Natural killer cell (primary cell): ENCODE results near the gene SMAD5. TPM values are rescaled to one million over a fixed set of nuclear protein-coding genes. Genes with fewer than 3 reads are reported as not detected.

Experiments
- ATAC-seq, 3 donors: fragments of 150-1000 bp in 2 of 3; fragments of 200-7000 bp in 1 of 3; cut with Tn5 transposase; 1 replicate in 1 of 3; 2 replicates in 2 of 3; pipeline ENCODE4 v1.10.0; 2021; ENCODE audit warnings: mild to moderate bottlenecking in 2 of 3, moderate library complexity in 2 of 3
- DNase-seq, 2 donors: peaks; one replicate each; pipeline versions ENCODE4 v3.0.0 to v3.0.0-alpha.2; 2013 to 2021; ENCODE audit warnings: mixed read lengths in 1 of 2
- H3K27ac ChIP-seq: one replicate; pipeline ENCODE4 v1.5.1; 2013; ENCODE audit warnings: mild to moderate bottlenecking, low read length
- H3K27me3 ChIP-seq: one replicate; pipeline ENCODE4 v1.6.1; 2013; ENCODE audit warnings: low read length; ENCODE audit not compliant: control insufficient read depth, insufficient read depth
- H3K36me3 ChIP-seq: one replicate; pipeline ENCODE4 v1.6.1; 2013; ENCODE audit warnings: low read length; ENCODE audit not compliant: control insufficient read depth, insufficient read depth
- H3K4me1 ChIP-seq: one replicate; pipeline ENCODE4 v1.6.1; 2013; ENCODE audit warnings: low read length; ENCODE audit not compliant: control insufficient read depth, insufficient read depth
- H3K4me3 ChIP-seq: one replicate; pipeline ENCODE4 v1.5.1; 2013; ENCODE audit warnings: low read length
- H3K9me3 ChIP-seq: one replicate; pipeline ENCODE4 v1.6.1; 2013; ENCODE audit warnings: low read length; ENCODE audit not compliant: control insufficient read depth, insufficient read depth
- H3K27ac Mint-ChIP-seq, 2 donors: one replicate each; pipeline ENCODE4 v1.8.0; 2022; ENCODE audit warnings: mild to moderate bottlenecking in 2 of 2, mixed read lengths in 2 of 2, moderate library complexity in 1 of 2
- H3K27me3 Mint-ChIP-seq, 2 donors: one replicate each; pipeline ENCODE4 v1.8.0; 2022; ENCODE audit warnings: low read depth in 2 of 2, mixed read lengths in 2 of 2
- H3K36me3 Mint-ChIP-seq: one replicate; pipeline ENCODE4 v1.8.0; 2022; ENCODE audit warnings: mixed read lengths
- H3K4me1 Mint-ChIP-seq, 2 donors: one replicate each; pipeline ENCODE4 v1.8.0; 2022; ENCODE audit warnings: mixed read lengths in 2 of 2
- H3K4me3 Mint-ChIP-seq: one replicate; pipeline ENCODE4 v1.8.0; 2022; ENCODE audit warnings: mild to moderate bottlenecking, moderate library complexity, mixed read lengths
- H3K9me3 Mint-ChIP-seq, 2 donors: one replicate each; pipeline ENCODE4 v1.8.0; 2022; ENCODE audit warnings: mixed read lengths in 2 of 2
- WGBS: methylation state at CpG from one replicate; pipeline ENCODE4 v1.1.7; 2013; ENCODE audit warnings: missing lambda C conversion rate; ENCODE audit not compliant: insufficient coverage; 5-methylcytosine and 5-hydroxymethylcytosine counted together
- intact Hi-C: fragments of 100-400 bp; cut with micrococcal nuclease; formaldehyde crosslinking; loops from one replicate; pipeline ENCODE4 v1.14.2; 2022
- total RNA-seq, 4 donors: library from RNA; stranded (reverse); fragments of 120-200 nt in 1 of 4; gene quantifications; one replicate each; pipeline versions ENCODE4 v1.2.3 to v1.2.4, GENCODE V29; 2013 to 2022
- TF ChIP-seq, protein P1 (sequence below): fragments of 200-600 bp; IDR thresholded peaks from one replicate; pipeline ENCODE4 v1.8.0; 2022; ENCODE audit warnings: antibody characterized with exemption

The SMAD5 gene
- total RNA-seq, 3 donors from 2014 or later (not counting 1 experiment from before 2014, with no cell fraction given) = 44.0 to 60.1 (median 54.1) TPM

- no peaks in the 10 kb centered on the region for H3K36me3 Mint-ChIP-seq
- Histone ChIP-seq H3K36me3 (no peaks in the 10 kb centered on the region), H3K9me3 (peaks cover 8% of the 10 kb centered on the region), H3K4me3 (no peak overlapping the region), H3K27ac (no peak overlapping the region), H3K27me3 (no peaks in the 10 kb centered on the region), H3K4me1 (no peaks in the 10 kb centered on the region)
- intact Hi-C loops = no loop called here
- peaks cover 0 to 3% of the 10 kb centered on the region in 2 donors for H3K9me3 Mint-ChIP-seq
- H3K27ac Mint-ChIP-seq = no peak overlapping the region
- 85% methylated on average over 4 of the region's 4 CpGs for WGBS
- ATAC-seq (no peak), DNase-seq (no peak)
- H3K4me1 Mint-ChIP-seq = no peaks in the 10 kb centered on the region
- no peaks in the 10 kb centered on the region for H3K27me3 Mint-ChIP-seq
- TF ChIP-seq, protein P1, sequence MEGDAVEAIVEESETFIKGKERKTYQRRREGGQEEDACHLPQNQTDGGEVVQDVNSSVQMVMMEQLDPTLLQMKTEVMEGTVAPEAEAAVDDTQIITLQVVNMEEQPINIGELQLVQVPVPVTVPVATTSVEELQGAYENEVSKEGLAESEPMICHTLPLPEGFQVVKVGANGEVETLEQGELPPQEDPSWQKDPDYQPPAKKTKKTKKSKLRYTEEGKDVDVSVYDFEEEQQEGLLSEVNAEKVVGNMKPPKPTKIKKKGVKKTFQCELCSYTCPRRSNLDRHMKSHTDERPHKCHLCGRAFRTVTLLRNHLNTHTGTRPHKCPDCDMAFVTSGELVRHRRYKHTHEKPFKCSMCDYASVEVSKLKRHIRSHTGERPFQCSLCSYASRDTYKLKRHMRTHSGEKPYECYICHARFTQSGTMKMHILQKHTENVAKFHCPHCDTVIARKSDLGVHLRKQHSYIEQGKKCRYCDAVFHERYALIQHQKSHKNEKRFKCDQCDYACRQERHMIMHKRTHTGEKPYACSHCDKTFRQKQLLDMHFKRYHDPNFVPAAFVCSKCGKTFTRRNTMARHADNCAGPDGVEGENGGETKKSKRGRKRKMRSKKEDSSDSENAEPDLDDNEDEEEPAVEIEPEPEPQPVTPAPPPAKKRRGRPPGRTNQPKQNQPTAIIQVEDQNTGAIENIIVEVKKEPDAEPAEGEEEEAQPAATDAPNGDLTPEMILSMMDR = no peak
- no peak overlapping the region for H3K4me3 Mint-ChIP-seq
Measured at GRCh38 chr5:136215812-136216211, 83.2 kb downstream of the SMAD5 start.

- TF ChIP-seq, protein P1 = no peak
- no peaks in the 10 kb centered on the region for H3K4me1 ChIP-seq
- Mint-ChIP-seq H3K9me3 (peaks cover under 1 to 3% of the 10 kb centered on the region in 2 donors), H3K27ac (no peak overlapping the region), H3K4me3 (no peak overlapping the region), H3K4me1 (no peaks in the 10 kb centered on the region), H3K27me3 (peaks cover 0 to under 1% of the 10 kb centered on the region in 2 donors), H3K36me3 (no peaks in the 10 kb centered on the region)
- H3K27me3 ChIP-seq = no peaks in the 10 kb centered on the region
- 88% methylated on average over 8 of the region's 8 CpGs for WGBS
- no peak overlapping the region for H3K27ac ChIP-seq
- no peaks in the 10 kb centered on the region for H3K36me3 ChIP-seq
- DNase-seq = no peak
- intact Hi-C loops = no loop called here
- H3K4me3 ChIP-seq = no peak overlapping the region
- H3K9me3 ChIP-seq = peaks cover 10% of the 10 kb centered on the region
- ATAC-seq = no peak
Measured at GRCh38 chr5:136216230-136216629, 83.6 kb downstream of the SMAD5 start.

- H3K27ac Mint-ChIP-seq = no peak overlapping the region
- H3K4me1 ChIP-seq = no peaks in the 10 kb centered on the region
- no peaks in the 10 kb centered on the region for H3K4me1 Mint-ChIP-seq
- no peak overlapping the region for H3K4me3 ChIP-seq
- TF ChIP-seq, protein P1 = no peak
- H3K9me3 ChIP-seq = peaks cover 13% of the 10 kb centered on the region
- no peaks in the 10 kb centered on the region for H3K27me3 ChIP-seq
- H3K27ac ChIP-seq = no peak overlapping the region
- H3K36me3 Mint-ChIP-seq = no peaks in the 10 kb centered on the region
- 92% methylated on average over 4 of the region's 4 CpGs for WGBS
- DNase-seq (no peak), ATAC-seq (no peak)
- peaks cover 3 to 5% of the 10 kb centered on the region in 2 donors for H3K27me3 Mint-ChIP-seq
- intact Hi-C loops = no loop called here
- no peaks in the 10 kb centered on the region for H3K36me3 ChIP-seq
- no peak overlapping the region for H3K4me3 Mint-ChIP-seq
- H3K9me3 Mint-ChIP-seq = peaks cover 2 to 6% of the 10 kb centered on the region in 2 donors
Measured at GRCh38 chr5:136221340-136221739, 88.7 kb downstream of the SMAD5 start.

- Histone ChIP-seq H3K4me1 (no peaks in the 10 kb centered on the region), H3K4me3 (no peak overlapping the region), H3K27me3 (no peaks in the 10 kb centered on the region), H3K36me3 (no peaks in the 10 kb centered on the region), H3K9me3 (peaks cover 13% of the 10 kb centered on the region), H3K27ac (no peak overlapping the region)
- ATAC-seq (no peak), DNase-seq (no peak)
- TF ChIP-seq, protein P1 = no peak
- Mint-ChIP-seq H3K4me3 (no peak overlapping the region), H3K27me3 (peaks cover 5 to 15% of the 10 kb centered on the region in 2 donors), H3K9me3 (peaks cover 2 to 6% of the 10 kb centered on the region in 2 donors), H3K36me3 (no peaks in the 10 kb centered on the region), H3K27ac (no peak overlapping the region), H3K4me1 (no peaks in the 10 kb centered on the region)
- intact Hi-C loops = no loop called here
- 64% methylated on average over 4 of the region's 4 CpGs for WGBS
Measured at GRCh38 chr5:136222580-136223235, 90.1 kb downstream of the SMAD5 start.
